ENCODE results near the gene PRKAR2A.

Gene PRKAR2A

GRCh38 chr3:48848816-48849515 lies 1.3 kb upstream of the PRKAR2A start:
- CTCF ChIA-PET: no interaction called here
- POLR2A ChIA-PET (ENCODE audit: low non-redundant PET): no interaction called here
- no peak for DNase-seq (ENCODE audit: low spot score)
- no peak for TF ChIP-seq CTCF (conservative IDR thresholded peaks at IDR 0.05; ENCODE audit: low read depth)
- peak overlapping the region; percentile 98 for H3K27ac ChIP-seq

GRCh38 chr3:48847053-48847503 lies 596 bp downstream of the PRKAR2A start:
- CTCF ChIA-PET: interaction anchor here (1.2 kb wide), 1 partner anchor 16 kb away, joined by 4 read pairs; no protein-coding TSS in a partner anchor
- TF ChIP-seq CTCF (conservative IDR thresholded peaks at IDR 0.05; ENCODE audit: low read depth): no peak
- DNase-seq (ENCODE audit: low spot score): peak; percentile 67
- POLR2A ChIA-PET (ENCODE audit: low non-redundant PET): no interaction called here
- H3K27ac ChIP-seq: peak overlapping the region; percentile 98

- no peak overlapping the region for H3K27ac ChIP-seq
- CTCF ChIA-PET: no interaction called here
- DNase-seq (ENCODE audit: low spot score): no peak
- POLR2A ChIA-PET (ENCODE audit: low non-redundant PET): no interaction called here
- no peak for TF ChIP-seq CTCF (conservative IDR thresholded peaks at IDR 0.05; ENCODE audit: low read depth)
Measured at GRCh38 chr3:48845170-48845569, 2.5 kb downstream of the PRKAR2A start.

- DNase-seq (ENCODE audit: low spot score): no peak
- ChIA-PET CTCF (no interaction called here), POLR2A (ENCODE audit: low non-redundant PET) (no interaction called here)
- no peak overlapping the region for H3K27ac ChIP-seq
- TF ChIP-seq CTCF (conservative IDR thresholded peaks at IDR 0.05; ENCODE audit: low read depth): no peak
Measured at GRCh38 chr3:48837163-48837562, 10.5 kb downstream of the PRKAR2A start.

GRCh38 chr3:48835650-48836366 lies 11.9 kb downstream of the PRKAR2A start:
- H3K27ac ChIP-seq: no peak overlapping the region
- TF ChIP-seq CTCF (conservative IDR thresholded peaks at IDR 0.05; ENCODE audit: low read depth): no peak
- POLR2A ChIA-PET (ENCODE audit: low non-redundant PET): no interaction called here
- DNase-seq (ENCODE audit: low spot score): no peak
- CTCF ChIA-PET: interaction anchor here (0.6 kb wide), 1 partner anchor 132 kb away, joined by 3 read pairs; no protein-coding TSS in a partner anchor

- no peak for TF ChIP-seq CTCF (conservative IDR thresholded peaks at IDR 0.05; ENCODE audit: low read depth)
- no peak for DNase-seq (ENCODE audit: low spot score)
- ChIA-PET CTCF (no interaction called here), POLR2A (ENCODE audit: low non-redundant PET) (no interaction called here)
- no peak overlapping the region for H3K27ac ChIP-seq
Measured at GRCh38 chr3:48832684-48833083, 15.0 kb downstream of the PRKAR2A start.
